GM19395 (cell line): ENCODE data around the gene CDH4.

Experiments
- ATAC-seq: cut with Tn5 transposase; IDR thresholded peaks from one replicate; pipeline ENCODE4 v1.9.1; 2021; ENCODE audit warnings: mild to moderate bottlenecking, moderate library complexity; ENCODE audit not compliant: unreplicated experiment

CDH4 gene

GRCh38 chr20:61719691-61720347, 467.8 kb downstream of the CDH4 start:
- ATAC-seq: no peak

- ATAC-seq: no peak
These were observed 468.3 kb downstream of the CDH4 start for GRCh38 chr20:61720348-61720696.

- ATAC-seq: no peak
These were observed 470.2 kb downstream of the CDH4 start for GRCh38 chr20:61722146-61722678.

- ATAC-seq: no peak
These were observed 471.6 kb downstream of the CDH4 start for GRCh38 chr20:61723529-61724257.

- no peak for ATAC-seq
These were observed 472.3 kb downstream of the CDH4 start for GRCh38 chr20:61724376-61724775.

GRCh38 chr20:61725145-61725544, 473.1 kb downstream of the CDH4 start:
- ATAC-seq: no peak

- ATAC-seq: no peak
These were observed 473.9 kb downstream of the CDH4 start for GRCh38 chr20:61725966-61726365.

GRCh38 chr20:61726979-61727378, 474.9 kb downstream of the CDH4 start:
- no peak for ATAC-seq

- no peak for ATAC-seq
These were observed 475.7 kb downstream of the CDH4 start for GRCh38 chr20:61727761-61728160.

GRCh38 chr20:61728326-61728725, 476.3 kb downstream of the CDH4 start:
- no peak for ATAC-seq

GRCh38 chr20:61728786-61729770, 477.0 kb downstream of the CDH4 start:
- ATAC-seq: no peak

- ATAC-seq: no peak
These were observed 478.7 kb downstream of the CDH4 start for GRCh38 chr20:61730631-61731362.

GRCh38 chr20:61731363-61732181, 479.5 kb downstream of the CDH4 start:
- no peak for ATAC-seq

- no peak for ATAC-seq
These were observed 480.6 kb downstream of the CDH4 start for GRCh38 chr20:61732511-61733210.

- ATAC-seq: no peak
These were observed 481.2 kb downstream of the CDH4 start for GRCh38 chr20:61733216-61733615.

- ATAC-seq: no peak
These were observed 482.1 kb downstream of the CDH4 start for GRCh38 chr20:61733891-61734732.

- no peak for ATAC-seq
These were observed 482.9 kb downstream of the CDH4 start for GRCh38 chr20:61734733-61735502.

GRCh38 chr20:61735503-61735785, 483.4 kb downstream of the CDH4 start:
- no peak for ATAC-seq
